Stomach (tissue), 4 donors: ENCODE data around the gene AARS1.
"Not testable (repeated sequence)": the region's sequence is repeated elsewhere in the genome, so short reads cannot be mapped to it uniquely, and the experiment has no call there.

Source experiments
- CTCF ChIP-seq, 7 experiments: fragments of 450-650 bp in 4 of 7; fragments of 200-600 bp in 3 of 7; sonication (generic) in 3 of 7; IDR thresholded peaks; one replicate each; pipeline ENCODE4 v1.5.1; 2016 to 2019; ENCODE audit warnings: antibody characterized with exemption in 7 of 7, control low read depth in 2 of 7, mild to moderate bottlenecking in 1 of 7
- EP300 ChIP-seq: sonication (generic); formaldehyde crosslinking; IDR thresholded peaks from one replicate; pipeline ENCODE4 v1.6.1; 2017; ENCODE audit warnings: antibody characterized with exemption
- POLR2AphosphoS5 ChIP-seq, 3 donors: sonication (generic); formaldehyde crosslinking; IDR thresholded peaks; one replicate each; pipeline ENCODE4 v1.6.1; 2016; ENCODE audit warnings: antibody characterized with exemption in 3 of 3

- TF ChIP-seq CTCF (IDR thresholded peaks at IDR 0.05); EP300; POLR2AphosphoS5 (IDR thresholded peaks at IDR 0.05): not testable (repeated sequence)
These were observed 18.4 kb upstream of the AARS1 start for GRCh38 chr16:70307726-70308125.
